Activated CD4-positive, alpha-beta T cell treated with anti-CD3 and anti-CD28 coated beads for 36 hours (primary cell): ENCODE data around the gene NECAB2. TPM values are rescaled to one million over a fixed set of nuclear protein-coding genes. Genes with fewer than 3 reads are reported as not detected.

Experiments used
- ATAC-seq: fragments of 200-7000 bp; cut with Tn5 transposase; one replicate; pipeline ENCODE4 v1.10.0; 2021; ENCODE audit warnings: mild to moderate bottlenecking, moderate library complexity
- CTCF ChIA-PET: fragments of 350-600 bp; sonication (Branson Sonifier 250); formaldehyde crosslinking; loops from one replicate; lab custom pipeline; 2021; ENCODE audit warnings: antibody characterized with exemption; lab: Charles Lee
- POLR2A ChIA-PET: fragments of 350-600 bp; sonication (Branson Sonifier 250); formaldehyde crosslinking; loops from one replicate; lab custom pipeline; 2021; ENCODE audit warnings: antibody characterized with exemption, inconsistent platforms; lab: Charles Lee
- DNase-seq: peaks from one replicate; pipeline ENCODE4 v3.0.0-alpha.2; 2020
- H3K27ac Mint-ChIP-seq: one replicate; pipeline ENCODE4 v1.8.0; 2021; ENCODE audit warnings: mixed read lengths
- H3K27me3 Mint-ChIP-seq: one replicate; pipeline ENCODE4 v1.8.0; 2021; ENCODE audit warnings: mixed read lengths
- H3K36me3 Mint-ChIP-seq: one replicate; pipeline ENCODE4 v1.8.0; 2021; ENCODE audit warnings: low read depth, mixed read lengths
- H3K4me1 Mint-ChIP-seq: one replicate; pipeline ENCODE4 v1.8.0; 2021; ENCODE audit warnings: mixed read lengths
- H3K4me3 Mint-ChIP-seq: one replicate; pipeline ENCODE4 v1.8.0; 2021; ENCODE audit warnings: mild to moderate bottlenecking, moderate library complexity, mixed read lengths
- H3K9me3 Mint-ChIP-seq: one replicate; pipeline ENCODE4 v1.8.0; 2021; ENCODE audit warnings: low read depth, mixed read lengths
- intact Hi-C, 2 experiments: fragments of 100-400 bp; cut with DNase I in 1 of 2; cut with micrococcal nuclease in 1 of 2; formaldehyde crosslinking; loops; one replicate each; pipeline versions ENCODE4 v1.14.2 to v1.15.1; 2022 to 2024; cut with DNase I, micrococcal nuclease
- total RNA-seq, 2 experiments: library from RNA; stranded (reverse); gene quantifications; one replicate each; pipeline ENCODE4 v1.2.3, GENCODE V29; 2021

Gene NECAB2
- total RNA-seq, 2 experiments from 2014 or later: not detected

- no peaks in the 10 kb centered on the region for H3K36me3 Mint-ChIP-seq
- peaks cover 10% of the 10 kb centered on the region for H3K9me3 Mint-ChIP-seq
- H3K4me3 Mint-ChIP-seq: no peak overlapping the region
- ATAC-seq (no peak), DNase-seq (no peak)
- H3K4me1 Mint-ChIP-seq: no peaks in the 10 kb centered on the region
- CTCF ChIA-PET: no interaction called here
- peaks cover 2% of the 10 kb centered on the region for H3K27me3 Mint-ChIP-seq
- intact Hi-C loops: no loop called here
- H3K27ac Mint-ChIP-seq: no peak overlapping the region
- POLR2A ChIA-PET: no interaction called here
These were observed 13.8 kb downstream of the NECAB2 start for GRCh38 chr16:83981799-83982198.

DNA sequence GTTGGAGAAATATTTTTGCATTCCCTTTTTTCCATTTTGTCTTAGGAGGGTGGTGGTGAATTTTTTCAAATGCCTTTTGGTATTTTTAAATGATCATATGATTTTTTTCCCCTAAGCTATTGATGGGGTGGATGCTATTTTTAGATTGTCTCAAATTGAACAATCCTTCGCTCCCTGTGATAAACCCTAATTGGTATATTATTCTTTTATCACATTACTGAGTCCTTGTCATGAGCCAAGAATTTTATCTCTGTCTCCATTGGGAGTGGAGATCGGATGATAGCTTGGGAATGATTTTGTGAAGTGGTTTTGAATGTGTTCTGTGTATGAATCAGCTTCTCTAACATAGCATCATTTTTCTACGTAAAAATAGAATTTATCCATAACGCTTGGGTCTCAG, 15.4 kb downstream of the NECAB2 start:
- Mint-ChIP-seq H3K4me3 (no peak overlapping the region), H3K4me1 (no peaks in the 10 kb centered on the region), H3K36me3 (no peaks in the 10 kb centered on the region), H3K27me3 (peaks cover 2% of the 10 kb centered on the region), H3K27ac (no peak overlapping the region), H3K9me3 (peaks cover 5% of the 10 kb centered on the region)
- intact Hi-C loops: no loop called here
- ChIA-PET CTCF (interaction anchor here (0.6 to 1.1 kb wide), 3 partner anchors 27 to 82 kb away, joined by 3 read pairs; no protein-coding TSS in a partner anchor), POLR2A (no interaction called here)
- ATAC-seq: no peak
- no peak for DNase-seq

DNA sequence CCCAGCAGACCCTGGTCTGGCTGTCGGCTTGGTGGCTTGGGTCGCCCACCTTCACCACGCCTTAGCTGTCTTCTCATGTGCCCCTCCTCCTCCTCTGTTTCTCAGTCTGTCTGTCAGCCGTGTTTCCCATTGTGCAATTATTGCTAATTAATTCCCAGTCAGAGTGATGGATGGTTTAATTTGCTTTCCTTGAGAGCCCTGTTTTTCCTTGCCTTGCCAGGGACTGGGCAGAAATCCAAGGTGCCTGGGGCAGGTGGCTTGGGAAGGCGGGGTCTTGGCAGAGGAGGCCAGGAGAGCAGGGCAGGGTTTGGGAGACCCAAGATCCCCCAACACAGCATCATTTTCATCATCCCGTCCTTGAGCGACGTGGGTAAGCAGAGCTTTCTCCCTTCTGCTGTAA, 21.3 kb downstream of the NECAB2 start:
- intact Hi-C loops: no loop called here
- no peak overlapping the region for H3K4me3 Mint-ChIP-seq
- DNase-seq: no peak
- H3K27ac Mint-ChIP-seq: no peak overlapping the region
- no peaks in the 10 kb centered on the region for H3K36me3 Mint-ChIP-seq
- ChIA-PET CTCF (interaction anchor here (1.0 to 1.6 kb wide), 2 partner anchors 33 to 74 kb away, joined by 4 read pairs; no protein-coding TSS in a partner anchor), POLR2A (interaction anchor here (0.5 kb wide), 1 partner anchor 39 kb away, joined by 3 read pairs; no protein-coding TSS in a partner anchor)
- ATAC-seq: no peak
- H3K9me3 Mint-ChIP-seq: peaks cover 2% of the 10 kb centered on the region
- H3K27me3 Mint-ChIP-seq: peaks cover 30% of the 10 kb centered on the region
- H3K4me1 Mint-ChIP-seq: no peaks in the 10 kb centered on the region

- intact Hi-C loops: no loop called here
- peaks cover 2% of the 10 kb centered on the region for H3K9me3 Mint-ChIP-seq
- DNase-seq (no peak), ATAC-seq (no peak)
- H3K4me1 Mint-ChIP-seq: no peaks in the 10 kb centered on the region
- no peaks in the 10 kb centered on the region for H3K36me3 Mint-ChIP-seq
- H3K27me3 Mint-ChIP-seq: peaks cover 37% of the 10 kb centered on the region
- H3K4me3 Mint-ChIP-seq: no peak overlapping the region
- ChIA-PET POLR2A (no interaction called here), CTCF (no interaction called here)
- H3K27ac Mint-ChIP-seq: no peak overlapping the region
These were observed 22.4 kb downstream of the NECAB2 start for GRCh38 chr16:83990492-83990891.

- Mint-ChIP-seq H3K27ac (no peak overlapping the region), H3K4me1 (no peaks in the 10 kb centered on the region), H3K4me3 (no peak overlapping the region), H3K27me3 (peaks cover 42% of the 10 kb centered on the region), H3K9me3 (peaks cover 2% of the 10 kb centered on the region), H3K36me3 (no peaks in the 10 kb centered on the region)
- ChIA-PET POLR2A (no interaction called here), CTCF (interaction anchor here (0.5 to 0.7 kb wide), 2 partner anchors 14 to 366 kb away, joined by 3 to 4 read pairs; no protein-coding TSS in a partner anchor)
- intact Hi-C loops: no loop called here
- DNase-seq (no peak), ATAC-seq (no peak)
These were observed 24.6 kb downstream of the NECAB2 start for GRCh38 chr16:83992624-83993023.

- Mint-ChIP-seq H3K36me3 (no peaks in the 10 kb centered on the region), H3K4me3 (no peak overlapping the region), H3K27me3 (peaks cover 40% of the 10 kb centered on the region), H3K9me3 (peaks cover 2% of the 10 kb centered on the region), H3K4me1 (no peaks in the 10 kb centered on the region), H3K27ac (no peak overlapping the region)
- ATAC-seq: peak; percentile 47
- intact Hi-C loops: no loop called here
- ChIA-PET CTCF (interaction anchor here (0.5 to 1.0 kb wide), 3 partner anchors 12 to 175 kb away, joined by 3 to 4 read pairs (median 3); no protein-coding TSS in a partner anchor), POLR2A (no interaction called here)
- DNase-seq: no peak
These were observed 26.0 kb downstream of the NECAB2 start for GRCh38 chr16:83994087-83994486.

DNA sequence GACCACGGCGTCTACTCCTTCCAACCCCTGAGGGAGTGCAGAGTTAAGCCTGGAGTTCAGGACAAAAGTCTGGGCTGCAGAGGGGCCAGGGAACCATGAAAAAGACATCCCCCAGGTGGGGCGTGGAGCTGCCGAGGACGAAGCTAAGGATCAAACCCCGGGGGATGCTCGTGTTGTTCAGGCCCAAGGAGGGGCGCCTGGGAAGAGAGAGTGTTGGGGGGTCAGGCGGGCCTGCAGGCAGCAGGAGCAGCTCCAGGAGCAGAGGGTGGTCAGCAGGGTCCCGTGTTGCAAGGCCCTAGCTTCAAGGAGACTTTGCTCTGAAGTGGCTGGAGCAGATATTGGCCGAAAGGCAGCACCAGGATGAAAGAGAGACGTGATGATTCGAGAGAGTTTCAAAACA, 26.7 kb downstream of the NECAB2 start:
- CTCF ChIA-PET: interaction anchor here (0.6 to 1.0 kb wide), 2 partner anchors 12 to 52 kb away, joined by 3 read pairs; no protein-coding TSS in a partner anchor
- peaks cover 38% of the 10 kb centered on the region for H3K27me3 Mint-ChIP-seq
- DNase-seq: no peak
- H3K36me3 Mint-ChIP-seq: no peaks in the 10 kb centered on the region
- intact Hi-C loops: no loop called here
- POLR2A ChIA-PET: interaction anchor here (0.5 kb wide), 1 partner anchor 88 kb away, joined by 3 read pairs; no protein-coding TSS in a partner anchor
- no peak for ATAC-seq
- H3K9me3 Mint-ChIP-seq: peaks cover 2% of the 10 kb centered on the region
- no peak overlapping the region for H3K4me3 Mint-ChIP-seq
- no peak overlapping the region for H3K27ac Mint-ChIP-seq
- H3K4me1 Mint-ChIP-seq: no peaks in the 10 kb centered on the region

DNA sequence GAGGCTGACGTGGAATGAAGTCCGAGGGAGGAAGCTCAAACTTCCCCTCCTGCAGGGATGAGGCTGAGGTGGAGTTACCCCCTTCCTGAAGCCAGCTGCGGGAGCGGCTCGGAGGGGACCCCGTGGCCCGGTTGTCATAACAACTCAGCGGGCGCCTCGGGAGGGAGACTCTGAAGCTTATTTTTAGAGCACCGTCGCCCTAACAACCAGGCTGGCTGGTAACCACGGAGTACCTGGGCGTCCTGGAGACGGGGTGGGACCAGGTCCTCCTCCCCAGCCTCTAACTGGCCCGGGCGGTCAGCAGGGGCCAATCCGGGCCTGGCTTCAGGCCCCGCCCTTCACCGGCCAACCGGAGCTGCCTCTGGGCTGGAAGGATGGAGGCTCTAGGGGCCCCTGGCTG, 27.7 kb downstream of the NECAB2 start:
- ChIA-PET CTCF (interaction anchor here (0.6 to 0.7 kb wide), 2 partner anchors 10 to 690 kb away, joined by 3 to 4 read pairs; no protein-coding TSS in a partner anchor), POLR2A (no interaction called here)
- ATAC-seq (no peak), DNase-seq (no peak)
- no peaks in the 10 kb centered on the region for H3K4me1 Mint-ChIP-seq
- H3K4me3 Mint-ChIP-seq: no peak overlapping the region
- peaks cover 30% of the 10 kb centered on the region for H3K27me3 Mint-ChIP-seq
- H3K36me3 Mint-ChIP-seq: no peaks in the 10 kb centered on the region
- peaks cover 2% of the 10 kb centered on the region for H3K9me3 Mint-ChIP-seq
- intact Hi-C loops: no loop called here
- H3K27ac Mint-ChIP-seq: no peak overlapping the region

GRCh38 chr16:83996481-83997252, 28.6 kb downstream of the NECAB2 start:
- Mint-ChIP-seq H3K36me3 (no peaks in the 10 kb centered on the region), H3K27me3 (peaks cover 30% of the 10 kb centered on the region), H3K4me1 (no peaks in the 10 kb centered on the region), H3K9me3 (peaks cover 2% of the 10 kb centered on the region), H3K4me3 (no peak overlapping the region), H3K27ac (no peak overlapping the region)
- ATAC-seq (no peak), DNase-seq (no peak)
- intact Hi-C loops: no loop called here
- POLR2A ChIA-PET: no interaction called here
- CTCF ChIA-PET: interaction anchor here (0.7 kb wide), 1 partner anchor 691 kb away, joined by 3 read pairs; no protein-coding TSS in a partner anchor

DNA sequence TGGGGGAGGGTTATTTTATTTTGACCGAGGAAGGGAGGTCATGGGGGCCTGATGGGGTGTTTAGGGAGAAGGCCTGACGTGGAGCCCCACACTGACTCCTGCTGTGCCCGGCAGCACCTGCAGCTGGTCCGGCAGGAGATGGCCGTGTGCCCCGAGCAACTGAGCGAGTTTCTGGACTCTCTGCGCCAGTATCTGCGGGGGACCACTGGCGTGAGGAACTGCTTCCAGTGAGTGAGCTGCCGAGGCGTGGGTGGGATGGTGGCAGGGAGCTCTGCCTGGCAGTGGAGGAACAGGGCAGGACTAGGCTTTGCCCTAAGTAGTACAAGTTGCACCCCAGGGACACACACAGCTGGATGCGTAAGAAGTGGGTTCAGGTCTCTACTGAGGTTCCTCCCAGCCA, 30.0 kb downstream of the NECAB2 start:
- H3K4me1 Mint-ChIP-seq: no peaks in the 10 kb centered on the region
- H3K4me3 Mint-ChIP-seq: no peak overlapping the region
- DNase-seq: no peak
- intact Hi-C loops: no loop called here
- peaks cover 22% of the 10 kb centered on the region for H3K27me3 Mint-ChIP-seq
- ATAC-seq: no peak
- POLR2A ChIA-PET: no interaction called here
- H3K27ac Mint-ChIP-seq: no peak overlapping the region
- H3K9me3 Mint-ChIP-seq: no peaks in the 10 kb centered on the region
- CTCF ChIA-PET: interaction anchor here (0.9 kb wide), 1 partner anchor 179 kb away, joined by 3 read pairs; no protein-coding TSS in a partner anchor
- no peaks in the 10 kb centered on the region for H3K36me3 Mint-ChIP-seq

GRCh38 chr16:84000989-84001642, 33.1 kb downstream of the NECAB2 start:
- no peaks in the 10 kb centered on the region for H3K4me1 Mint-ChIP-seq
- peaks cover 5% of the 10 kb centered on the region for H3K27me3 Mint-ChIP-seq
- no peak for DNase-seq
- POLR2A ChIA-PET: no interaction called here
- H3K36me3 Mint-ChIP-seq: no peaks in the 10 kb centered on the region
- H3K4me3 Mint-ChIP-seq: no peak overlapping the region
- H3K9me3 Mint-ChIP-seq: no peaks in the 10 kb centered on the region
- intact Hi-C loops: no loop called here
- no peak for ATAC-seq
- no peak overlapping the region for H3K27ac Mint-ChIP-seq
- CTCF ChIA-PET: no interaction called here
